Measurements from ENCODE around the gene ESF1.
"Not testable (repeated sequence)": the region's sequence is repeated elsewhere in the genome, so short reads cannot be mapped to it uniquely, and the experiment has no call there.

GRCh38 chr20:13760451-13760946, 24.2 kb downstream of the ESF1 start:
- TF ChIP-seq USF2 (CRISPR knock-in tag; IDR thresholded peaks at IDR 0.05); MAX (CRISPR knock-in tag; IDR thresholded peaks at IDR 0.05); CTCF (IDR thresholded peaks at IDR 0.05); ATF1 (CRISPR knock-in tag; IDR thresholded peaks at IDR 0.05); MXD4 (CRISPR knock-in tag; IDR thresholded peaks at IDR 0.05; ENCODE audit: borderline replicate concordance): not testable (repeated sequence)
